ENCODE measurements around the gene TTC7B. TPM values are rescaled to one million over a fixed set of nuclear protein-coding genes. Genes with fewer than 3 reads are reported as not detected.

Gene TTC7B
- polyA plus RNA-seq, 3 donors = 36.7 to 47.2 (median 42.3) TPM

DNA sequence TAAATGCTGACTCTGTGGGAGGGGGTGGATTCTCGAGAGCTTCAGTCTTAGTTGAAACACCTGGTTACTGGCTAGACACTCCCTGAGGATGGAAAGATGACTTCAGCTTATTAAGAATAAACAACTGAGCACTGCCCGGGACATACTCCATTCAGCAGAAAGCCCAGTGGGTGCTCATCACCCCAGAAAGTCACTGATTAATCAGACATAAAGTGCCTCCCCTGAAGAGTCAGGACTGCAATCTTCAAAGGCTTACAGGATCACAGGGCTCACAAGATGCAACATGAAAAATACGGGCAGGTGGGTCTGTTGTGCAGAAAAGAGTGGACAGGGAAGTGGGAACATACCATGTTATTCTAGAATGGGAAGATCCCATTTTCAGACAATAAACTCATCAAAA, 212.4 kb downstream of the TTC7B start:
- DNase-seq = no peak

DNA sequence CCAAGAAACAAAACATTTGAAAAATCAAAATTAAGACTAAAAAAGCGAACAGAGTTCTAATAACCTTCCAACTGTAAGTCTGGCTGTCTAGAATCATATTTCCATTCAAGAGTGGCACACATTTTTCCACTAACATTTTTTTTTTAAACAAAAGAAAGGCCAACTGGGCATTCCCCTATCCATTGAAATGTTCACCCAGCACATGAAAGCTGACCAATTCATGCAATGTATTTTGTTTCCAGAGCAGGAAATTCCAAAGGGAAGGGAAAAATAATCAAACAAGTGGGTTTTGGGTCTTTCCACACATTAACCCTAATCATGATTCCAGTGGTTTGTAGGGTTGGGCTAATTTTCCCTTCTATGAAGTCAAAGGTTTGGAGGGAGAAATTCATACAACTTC, 212.9 kb downstream of the TTC7B start:
- no peak for DNase-seq

DNA sequence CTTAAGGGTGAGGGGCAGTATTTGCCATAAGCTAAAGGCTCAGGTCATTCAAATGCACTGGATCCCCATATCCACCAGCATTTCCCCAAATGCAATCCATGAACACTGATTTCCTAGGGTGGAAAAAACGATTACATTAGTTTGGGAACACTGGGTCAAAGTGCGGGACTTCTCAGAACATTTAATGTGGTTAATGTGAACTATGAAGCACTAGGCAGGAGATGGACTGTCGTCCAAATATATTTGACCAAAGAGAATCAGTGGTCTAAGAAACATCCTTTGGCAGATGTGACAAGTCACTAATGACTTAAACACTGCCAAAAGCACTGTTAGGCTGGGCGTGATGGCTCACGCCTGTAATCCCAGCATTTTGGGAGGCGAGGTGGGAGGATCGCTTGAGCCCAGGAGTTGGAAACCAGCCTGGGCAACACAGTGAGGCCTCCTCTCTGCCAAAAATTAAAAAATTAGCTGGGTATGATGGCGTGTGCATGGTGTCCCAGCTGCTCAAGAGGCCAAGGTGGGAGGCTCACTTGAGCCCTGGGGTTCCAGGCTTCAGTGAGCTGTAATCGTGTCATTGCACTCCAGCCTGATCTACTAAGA, 214.0 kb downstream of the TTC7B start:
- DNase-seq = no peak

DNA sequence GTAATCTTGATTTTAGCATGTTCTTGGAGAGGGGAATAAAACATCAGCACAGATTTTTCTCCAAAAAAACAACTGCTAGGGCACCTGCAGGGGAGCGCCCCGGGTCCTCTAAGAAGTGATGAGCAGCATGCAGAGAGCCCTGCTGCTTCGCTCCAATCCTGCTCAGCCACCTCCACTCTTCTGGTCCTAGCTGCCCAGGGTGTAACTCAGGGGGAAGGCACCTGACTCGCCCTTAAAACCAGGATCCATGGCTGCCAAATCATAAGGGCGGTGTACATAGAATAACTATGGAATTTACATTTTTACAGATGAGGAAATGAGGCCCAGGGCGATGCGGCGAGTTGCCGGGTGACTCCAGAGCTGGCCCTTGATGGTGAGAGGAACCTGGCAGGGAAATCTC, 214.7 kb downstream of the TTC7B start:
- no peak for DNase-seq

DNA sequence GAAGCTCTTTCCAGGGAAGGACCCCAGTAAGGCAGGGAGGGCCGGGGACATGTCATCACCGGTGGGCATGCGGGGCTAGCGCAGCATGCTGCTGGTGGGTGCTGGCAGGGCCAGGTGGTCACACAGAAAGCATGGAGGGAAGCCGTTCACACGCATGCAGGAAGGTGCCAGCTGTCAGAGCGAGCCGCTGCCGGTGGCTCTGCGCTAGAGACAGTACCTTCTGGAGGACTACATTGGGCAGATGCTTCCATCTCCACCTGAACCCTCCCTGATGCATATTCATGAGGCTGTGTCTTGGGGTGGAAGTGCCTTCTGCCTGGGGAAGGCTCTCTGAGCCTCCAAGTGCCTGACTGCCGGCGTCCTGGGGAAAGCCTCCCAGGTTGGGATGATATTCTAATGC, 215.6 kb downstream of the TTC7B start:
- DNase-seq = no peak

DNA sequence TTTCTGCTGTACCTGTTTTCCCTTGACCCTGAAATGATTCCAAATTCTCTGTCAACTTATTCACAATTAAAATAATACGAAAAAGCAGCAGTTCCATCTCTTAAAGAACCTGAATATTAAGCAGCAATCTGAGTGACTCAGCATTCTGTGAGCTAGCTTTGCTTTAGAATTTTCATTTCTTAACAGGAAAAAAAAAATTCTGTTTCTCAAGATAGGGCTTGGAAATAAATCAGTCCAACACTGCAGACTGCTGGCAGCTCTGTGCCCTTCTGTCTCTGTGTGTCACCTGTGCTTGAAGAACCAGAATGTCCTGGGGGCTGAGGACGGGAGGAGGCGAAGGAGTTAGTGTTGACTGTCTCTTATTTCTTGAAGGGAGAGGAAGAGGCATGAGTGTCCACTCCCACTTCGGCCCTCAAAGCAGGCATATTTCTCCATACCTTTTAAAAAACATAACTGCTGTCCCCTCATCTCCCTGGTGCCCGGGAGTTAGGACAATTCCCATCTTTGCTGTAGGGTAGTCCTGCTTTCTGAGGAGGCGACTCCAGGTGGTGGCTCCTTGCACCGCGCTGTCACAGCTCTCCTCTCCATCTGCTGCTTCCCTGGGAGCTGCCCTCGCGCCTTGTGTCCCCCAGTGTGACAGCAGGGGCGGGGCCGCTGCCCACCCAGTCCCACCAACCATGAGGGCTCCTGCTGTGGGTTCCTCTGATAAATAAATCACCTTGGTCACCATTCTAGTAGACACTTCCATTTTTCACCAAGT, 216.3 kb downstream of the TTC7B start:
- no peak for DNase-seq

DNA sequence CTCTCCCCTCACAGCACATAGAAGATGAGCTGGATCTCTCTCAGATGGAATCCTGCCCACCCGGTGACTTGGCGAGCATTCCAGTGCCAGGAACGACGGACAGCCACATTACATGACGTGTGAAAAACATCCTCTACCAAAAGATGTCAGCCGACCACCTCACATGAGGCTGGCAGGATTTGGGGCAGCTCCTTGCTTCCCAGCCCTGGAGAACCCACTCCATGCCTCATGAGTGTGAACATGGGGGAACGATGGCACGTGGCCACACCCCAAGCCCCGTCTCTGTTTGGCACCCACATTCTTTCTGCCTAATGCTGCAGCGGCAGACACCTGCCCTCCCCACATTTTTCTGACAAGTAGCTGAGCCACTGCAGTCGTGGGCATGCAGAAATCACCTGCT, 216.9 kb downstream of the TTC7B start:
- DNase-seq = no peak

DNA sequence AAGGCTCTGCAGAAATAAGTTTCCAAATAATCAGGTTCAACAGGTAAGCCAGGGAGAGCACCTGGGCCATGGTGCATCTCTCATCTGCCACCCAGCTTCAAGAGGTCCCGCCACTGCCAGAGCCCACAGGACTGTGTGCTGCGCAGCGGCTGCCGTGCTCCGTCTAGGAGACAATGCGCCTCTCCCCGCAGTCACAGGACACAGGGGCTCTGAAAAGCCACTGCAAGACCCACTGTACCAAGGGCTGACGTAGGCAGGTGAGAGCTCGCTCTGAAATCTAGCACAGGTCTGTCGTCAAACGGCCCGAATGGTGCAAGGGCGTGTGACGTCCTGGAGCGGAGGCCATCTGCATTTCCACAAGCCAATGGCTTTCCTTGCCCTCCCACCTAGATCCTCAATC, 218.3 kb downstream of the TTC7B start:
- DNase-seq = no peak

DNA sequence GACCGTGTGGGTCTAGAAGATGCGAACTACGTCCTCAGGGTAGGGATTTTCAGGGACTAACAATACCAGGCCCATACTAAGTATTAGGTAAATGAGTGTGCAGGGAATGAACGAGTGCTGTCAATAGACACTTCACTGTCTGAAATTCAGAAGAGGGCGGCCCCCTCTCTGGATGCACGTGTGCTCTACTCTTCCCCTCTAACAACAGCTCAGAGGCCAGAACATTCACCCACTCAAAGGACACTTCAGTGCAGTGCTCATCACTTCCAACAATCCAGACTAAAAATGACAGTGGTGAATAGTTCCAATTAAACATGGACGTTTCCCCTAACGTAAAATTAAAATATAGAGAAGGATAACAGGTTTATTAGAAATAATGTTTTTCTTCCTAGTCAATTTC, 219.5 kb downstream of the TTC7B start:
- no peak for DNase-seq

DNA sequence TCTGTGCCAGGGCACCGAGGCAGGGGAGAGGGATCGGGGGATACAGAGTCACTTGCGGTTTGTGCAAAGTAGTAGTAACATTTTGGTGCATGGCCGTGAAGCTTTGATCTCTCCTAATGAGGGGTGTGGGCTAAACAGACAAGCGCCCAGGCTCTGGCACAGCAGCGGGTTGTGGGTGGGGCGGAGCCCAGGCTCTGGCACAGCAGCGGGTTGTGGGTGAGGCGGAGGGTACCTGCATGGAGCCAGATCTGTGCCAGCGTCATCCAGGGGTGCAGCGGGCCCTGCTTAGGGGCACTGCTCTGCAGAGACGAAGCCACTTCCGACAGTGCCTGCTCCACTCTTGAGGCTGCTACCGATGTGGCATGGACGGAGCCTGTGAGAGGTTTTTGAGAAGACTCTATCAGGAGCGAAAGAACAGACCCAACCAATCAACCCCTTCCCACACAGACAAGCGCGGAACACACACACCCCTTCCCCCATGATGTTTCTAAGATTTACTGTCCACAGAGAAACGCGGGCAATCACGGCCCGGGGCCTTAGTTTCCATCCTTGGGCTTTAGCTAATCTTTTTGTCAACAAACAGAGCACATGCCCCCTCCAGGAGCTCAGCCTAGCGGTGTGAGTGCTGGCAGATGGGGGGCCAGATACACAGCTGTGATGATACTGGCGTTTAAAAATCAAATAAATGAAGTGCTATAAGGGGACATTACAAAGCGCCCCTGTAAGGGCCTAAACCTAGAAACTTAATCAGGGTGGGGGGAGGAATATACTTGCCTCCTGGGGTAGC, 222.8 kb downstream of the TTC7B start:
- DNase-seq = no peak

DNA sequence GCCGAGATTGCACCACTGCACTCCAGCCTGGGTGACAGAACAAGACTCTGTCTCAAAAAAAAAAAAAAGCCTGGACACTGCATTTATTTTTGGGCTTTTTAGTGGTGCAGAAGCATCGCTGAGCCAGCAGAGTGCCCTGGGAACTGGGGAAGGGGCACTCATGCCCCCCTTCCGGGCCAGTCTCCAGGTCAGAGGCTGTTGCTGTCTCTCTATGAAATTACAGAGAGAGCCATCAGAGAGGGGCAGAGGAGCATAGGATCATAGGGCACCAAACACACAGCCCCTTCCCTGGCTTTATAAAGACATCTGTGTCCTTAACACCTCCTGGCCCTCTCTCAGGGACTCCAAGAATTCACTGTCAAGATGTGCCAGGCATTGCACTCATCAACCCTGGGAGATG, 223.6 kb downstream of the TTC7B start:
- no peak for DNase-seq

DNA sequence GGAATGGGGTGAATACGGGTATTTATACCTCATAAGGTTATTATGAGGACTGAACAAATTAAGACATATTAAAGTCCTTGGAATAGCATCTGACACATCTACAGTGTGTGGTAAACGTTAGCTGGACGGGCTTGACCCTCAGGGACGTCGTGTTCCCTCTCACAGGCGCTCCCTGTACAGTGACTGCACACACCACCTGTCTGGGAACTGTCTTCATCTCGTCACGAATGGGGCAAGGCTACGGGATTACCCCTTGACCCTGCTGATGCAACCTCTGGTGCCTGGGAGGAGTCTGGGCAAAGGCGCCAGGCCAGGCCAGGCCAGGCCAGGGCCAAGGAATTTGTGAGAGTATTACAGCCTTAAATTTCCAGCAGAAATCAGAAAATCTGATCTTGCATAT, 228.3 kb downstream of the TTC7B start:
- no peak for DNase-seq

DNA sequence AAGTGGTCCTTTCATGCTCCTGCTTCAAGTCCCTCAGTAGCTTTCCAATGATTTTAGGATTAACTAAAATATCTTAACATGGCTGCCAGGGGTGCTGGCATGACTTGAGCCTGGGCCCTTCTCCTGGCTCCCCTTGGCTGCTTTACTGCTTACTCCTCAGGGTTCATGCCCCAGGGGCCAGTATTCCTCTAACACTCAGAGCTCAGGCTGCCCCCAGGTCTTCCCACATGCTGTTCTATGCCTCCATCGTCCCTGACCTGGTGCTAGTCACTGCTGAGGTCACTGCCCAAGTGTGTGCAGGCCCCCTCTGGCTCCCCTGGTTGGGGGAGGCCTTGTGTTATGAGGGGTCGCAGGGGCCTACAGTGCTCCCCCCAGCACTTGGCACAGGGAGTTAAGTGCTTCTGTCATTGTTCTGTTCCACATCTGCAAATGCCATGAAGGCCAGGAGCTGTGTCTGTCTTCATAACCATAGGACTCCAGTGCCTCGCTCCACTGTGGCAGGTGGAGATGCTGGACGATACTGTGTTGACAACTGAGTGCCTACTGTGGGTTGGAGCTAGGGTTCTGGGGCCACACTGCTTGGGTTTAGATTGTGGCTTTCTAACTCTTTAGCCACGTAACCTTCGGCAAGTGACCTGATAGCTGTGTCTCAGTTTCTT, 228.8 kb downstream of the TTC7B start:
- DNase-seq = no peak

DNA sequence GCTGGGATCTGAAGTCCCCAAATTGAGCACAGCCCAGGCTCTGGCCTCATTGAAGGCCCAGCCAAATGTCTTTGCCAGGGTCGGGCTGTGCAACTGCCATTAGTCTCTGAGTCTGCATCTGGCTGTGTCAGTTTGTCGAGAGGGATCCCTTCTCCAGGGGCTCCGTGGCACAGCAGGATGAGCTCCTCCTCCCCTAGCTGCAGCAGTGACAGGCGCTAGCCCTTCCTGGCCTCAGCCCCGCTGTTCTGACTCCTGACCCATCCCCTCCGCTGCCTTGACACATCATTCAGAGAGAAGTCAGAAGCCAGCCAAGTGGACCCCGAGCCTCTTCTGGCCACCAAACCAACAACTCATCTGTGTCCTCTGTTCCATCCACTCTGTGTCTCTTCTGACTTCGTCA, 231.1 kb downstream of the TTC7B start:
- no peak for DNase-seq

DNA sequence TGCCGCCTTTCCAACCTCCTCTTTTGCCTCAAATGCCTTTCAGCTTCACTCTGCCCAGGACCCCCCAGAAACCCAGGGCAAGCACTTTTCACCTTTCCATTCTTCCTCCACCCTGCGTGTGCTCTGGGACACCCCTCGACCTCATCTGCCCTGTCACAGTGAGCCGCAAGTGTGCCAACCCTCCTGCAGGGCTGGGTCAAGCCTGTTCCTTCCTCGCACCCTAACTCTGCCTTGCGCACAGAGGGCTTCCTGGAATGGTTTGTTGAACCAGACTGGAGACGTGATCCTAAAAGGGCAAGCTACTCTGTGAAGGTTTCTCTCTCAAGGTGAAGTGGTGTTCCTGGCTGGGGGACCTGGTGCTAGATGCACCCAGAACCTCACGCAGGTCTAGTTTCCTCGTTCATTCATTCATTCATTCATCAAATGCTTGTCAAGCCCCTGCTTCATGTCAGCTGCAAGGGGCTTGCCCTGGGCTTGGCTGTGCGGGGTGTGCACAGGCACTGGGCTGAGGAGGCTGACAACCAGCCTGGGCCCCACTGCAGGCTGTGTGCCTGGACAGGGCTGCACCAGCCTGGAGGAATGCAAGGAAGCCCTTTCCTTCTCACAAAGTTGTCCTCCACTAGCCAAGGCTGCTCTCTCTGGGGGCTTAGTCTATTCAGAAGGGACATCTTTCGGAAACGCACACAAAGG, 232.2 kb downstream of the TTC7B start:
- DNase-seq = no peak

DNA sequence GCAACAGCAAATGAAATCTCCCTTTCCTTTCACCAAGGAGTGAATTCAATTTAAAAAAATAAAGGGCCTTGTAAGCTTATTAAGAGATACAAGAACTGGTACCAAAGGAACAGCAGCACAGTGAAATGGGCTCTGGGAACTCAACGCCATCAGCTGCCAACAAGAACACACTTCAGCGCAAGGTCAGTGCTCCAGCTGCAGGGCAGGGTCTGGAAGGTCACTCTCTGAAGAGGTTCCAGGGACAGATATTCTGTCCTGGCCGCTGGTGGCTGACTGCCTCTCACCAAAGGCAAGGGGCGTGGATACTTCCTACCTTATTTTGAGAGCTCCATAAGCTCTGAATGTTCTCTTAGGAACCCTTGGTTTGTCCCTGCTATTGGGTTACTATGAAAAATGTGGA, 232.8 kb downstream of the TTC7B start:
- DNase-seq = no peak

DNA sequence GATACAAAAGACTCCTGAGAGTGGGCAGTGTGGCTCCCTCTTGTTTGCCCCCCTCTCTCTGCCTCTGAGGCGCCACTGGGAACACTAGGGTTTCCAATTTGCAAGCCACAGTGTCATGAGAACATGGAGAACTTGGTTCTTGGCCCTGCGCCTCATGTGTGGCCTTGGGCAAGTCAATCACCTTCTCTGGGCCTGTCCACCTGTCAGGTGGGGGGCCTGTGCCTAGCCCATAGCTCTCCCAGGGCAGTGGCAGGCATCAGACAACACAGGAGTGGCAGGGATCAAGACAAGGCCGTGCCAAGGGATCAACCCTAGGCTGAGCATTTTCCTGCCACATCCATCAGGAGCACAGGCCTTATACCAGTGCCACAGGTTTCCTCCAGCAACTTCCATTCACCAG, 234.1 kb downstream of the TTC7B start:
- no peak for DNase-seq

DNA sequence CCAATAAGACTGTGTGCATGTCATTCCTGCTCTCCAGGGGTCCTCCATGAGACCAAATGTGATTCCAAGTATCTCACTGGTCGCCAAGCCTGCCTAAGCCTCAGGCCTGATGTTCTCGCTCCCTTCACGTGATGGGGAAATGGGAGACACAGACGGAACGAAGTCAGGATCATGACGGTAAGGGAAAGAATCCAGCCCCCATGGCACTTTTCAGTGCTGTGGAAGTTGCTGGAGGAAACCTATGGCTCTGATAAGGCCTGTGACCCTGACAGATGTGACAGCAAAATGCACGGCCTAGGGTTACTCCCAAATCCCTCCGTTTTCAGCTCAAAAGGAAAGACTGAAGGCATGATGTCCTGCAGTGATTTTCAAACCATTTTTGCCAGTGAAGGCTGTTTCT, 234.5 kb downstream of the TTC7B start:
- DNase-seq = no peak

DNA sequence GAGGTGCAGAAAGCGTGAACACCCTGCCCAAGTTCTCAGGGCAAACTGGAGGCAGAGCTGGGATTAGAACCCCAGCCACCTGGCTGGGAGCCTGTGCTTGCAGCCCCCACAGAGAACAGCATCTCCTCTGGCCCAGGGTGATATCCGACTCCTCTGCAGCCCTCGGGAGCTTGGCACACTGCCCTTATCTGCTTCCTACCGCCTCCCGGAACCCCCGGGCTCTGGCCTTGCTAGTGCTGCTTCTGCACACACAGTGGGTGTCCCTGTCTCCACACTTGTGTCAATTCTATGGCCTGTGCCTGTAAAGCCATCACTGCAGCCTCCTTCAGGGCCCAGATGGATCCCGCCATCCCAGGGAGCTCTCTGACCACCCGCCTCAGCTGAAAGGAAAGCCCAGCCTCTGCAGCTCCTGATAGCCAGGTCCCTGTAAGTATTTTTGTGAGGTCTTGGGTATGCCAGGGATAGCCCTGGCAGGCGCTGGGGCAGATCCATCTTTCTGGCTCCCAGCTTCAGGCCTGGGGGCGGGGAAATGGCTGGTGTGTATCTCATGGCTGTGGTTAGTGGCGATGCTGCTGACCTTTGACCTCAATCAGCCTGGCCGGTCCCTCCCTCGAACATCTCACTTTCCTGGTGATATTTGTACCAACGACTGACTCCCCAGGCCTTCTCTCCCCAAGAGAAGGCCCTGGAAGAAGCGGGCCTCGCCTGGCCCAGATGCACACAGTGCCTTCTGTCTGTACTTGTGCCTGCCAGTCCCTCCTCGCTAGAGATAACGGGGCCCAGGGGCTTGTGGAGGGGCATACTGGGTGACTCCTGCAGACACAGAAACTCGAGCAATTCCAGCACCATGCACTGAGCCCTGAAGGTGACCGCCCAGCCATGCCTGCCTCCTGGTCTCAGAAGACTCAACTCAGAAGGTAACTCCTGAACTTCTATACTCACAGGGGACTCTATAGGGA, 235.6 kb downstream of the TTC7B start:
- DNase-seq = no peak

DNA sequence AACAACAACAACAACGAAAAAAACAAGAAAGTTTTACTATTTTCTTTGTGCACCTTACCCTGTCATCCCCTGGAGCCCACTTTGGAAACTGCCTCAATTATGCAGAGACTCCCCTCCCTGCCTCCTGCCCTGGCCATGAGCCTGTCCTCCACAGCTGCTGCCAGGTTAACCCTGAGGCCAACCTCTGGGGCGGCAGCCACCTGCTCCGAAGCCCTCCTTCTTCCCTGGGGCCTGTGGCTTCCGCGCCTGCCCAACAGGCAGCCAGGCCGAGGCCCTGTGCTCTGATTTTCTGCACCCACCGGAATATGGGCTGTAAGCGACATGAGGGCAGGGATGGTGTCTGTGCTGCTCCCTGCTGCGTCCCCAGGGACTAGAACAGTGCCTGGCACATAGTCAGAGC, 236.4 kb downstream of the TTC7B start:
- DNase-seq = no peak

DNA sequence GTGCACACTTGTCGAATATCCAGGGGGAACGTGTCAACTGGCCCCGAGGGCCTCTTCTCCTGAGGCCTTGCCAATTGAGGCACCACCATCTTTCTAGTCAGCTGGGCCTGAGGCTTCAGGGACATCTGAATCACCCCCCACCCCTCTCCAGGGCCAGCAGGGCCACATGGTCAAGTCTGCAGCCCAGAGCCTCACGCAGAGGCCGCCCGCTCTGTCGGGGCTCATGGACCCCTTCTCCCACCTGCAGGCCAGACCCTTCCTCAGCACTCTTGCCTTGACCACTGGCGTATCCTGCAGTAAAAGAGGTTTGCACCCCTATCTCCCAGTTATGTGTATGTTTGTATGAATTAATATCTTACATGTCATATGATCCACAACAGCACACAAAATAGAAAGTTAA, 237.1 kb downstream of the TTC7B start:
- no peak for DNase-seq
